Astrocyte (in vitro differentiated cells and primary cell): ENCODE results near the gene FRMD8. TPM values are rescaled to one million over a fixed set of nuclear protein-coding genes. Genes with fewer than 3 reads are reported as not detected.

ENCODE experiments used
- DNase-seq: peaks from one replicate; pipeline ENCODE4 v3.0.0-alpha.2; 2010; ENCODE audit warnings: low read depth
- FAIRE-seq: peaks from 2 replicates; lab custom pipeline; 2011; peaks lifted over from hg19 to GRCh38; lab: Jason Lieb, UNC
- H2AFZ ChIP-seq: 2 replicates; pipeline ENCODE4 v1.6.0; 2012; ENCODE audit warnings: low read depth, low read length, inconsistent platforms
- H3K27ac ChIP-seq: 2 replicates; pipeline ENCODE4 v1.5.1; 2011; ENCODE audit warnings: low read depth, low read length, inconsistent platforms
- H3K27me3 ChIP-seq: 2 replicates; pipeline ENCODE4 v1.6.0; 2011; ENCODE audit warnings: low read length, inconsistent platforms; ENCODE audit not compliant: insufficient read depth
- H3K36me3 ChIP-seq: 2 replicates; pipeline ENCODE4 v1.5.1; 2011; ENCODE audit warnings: low read length, inconsistent platforms; ENCODE audit not compliant: insufficient read depth
- H3K4me1 ChIP-seq: 2 replicates; pipeline ENCODE4 v1.5.1; 2011; ENCODE audit warnings: low read length, inconsistent platforms; ENCODE audit not compliant: insufficient read depth
- H3K4me2 ChIP-seq: 2 replicates; pipeline ENCODE4 v1.6.0; 2012; ENCODE audit warnings: low read length, inconsistent platforms
- H3K4me3 ChIP-seq: 2 replicates; pipeline ENCODE4 v1.5.1; 2011; ENCODE audit warnings: low read depth, mild to moderate bottlenecking, low read length, inconsistent platforms; ENCODE audit not compliant: insufficient read depth
- H3K79me2 ChIP-seq: 2 replicates; pipeline ENCODE4 v1.6.0; 2012; ENCODE audit warnings: mild to moderate bottlenecking, low read length, inconsistent platforms; ENCODE audit not compliant: insufficient read depth
- H3K9ac ChIP-seq: 2 replicates; pipeline ENCODE4 v1.6.0; 2012; ENCODE audit warnings: mild to moderate bottlenecking, low read length, inconsistent platforms
- H3K9me3 ChIP-seq: 2 replicates; pipeline ENCODE4 v1.5.1; 2012; ENCODE audit warnings: low read depth, mild to moderate bottlenecking, low read length, inconsistent platforms; ENCODE audit not compliant: insufficient read depth
- H4K20me1 ChIP-seq: 2 replicates; pipeline ENCODE4 v1.6.0; 2012; ENCODE audit warnings: low read length, inconsistent platforms; ENCODE audit not compliant: insufficient read depth
- H3K27ac Mint-ChIP-seq: one replicate; pipeline ENCODE4 v1.8.0; 2021; ENCODE audit warnings: mild to moderate bottlenecking, mixed read lengths; ENCODE audit not compliant: unreplicated experiment
- H3K27me3 Mint-ChIP-seq: one replicate; pipeline ENCODE4 v1.8.0; 2021; ENCODE audit warnings: low read depth, mixed read lengths; ENCODE audit not compliant: unreplicated experiment
- H3K36me3 Mint-ChIP-seq: one replicate; pipeline ENCODE4 v1.8.0; 2021; ENCODE audit warnings: low read depth, mixed read lengths; ENCODE audit not compliant: unreplicated experiment
- H3K4me1 Mint-ChIP-seq: one replicate; pipeline ENCODE4 v1.8.0; 2021; ENCODE audit warnings: low read depth, mixed read lengths; ENCODE audit not compliant: unreplicated experiment
- H3K4me3 Mint-ChIP-seq: one replicate; pipeline ENCODE4 v1.8.0; 2021; ENCODE audit warnings: mild to moderate bottlenecking, moderate library complexity, mixed read lengths; ENCODE audit not compliant: unreplicated experiment
- H3K9me3 Mint-ChIP-seq: one replicate; pipeline ENCODE4 v1.8.0; 2021; ENCODE audit warnings: mild to moderate bottlenecking, mixed read lengths; ENCODE audit not compliant: unreplicated experiment
- CTCF ChIP-seq: IDR thresholded peaks from 2 replicates; pipeline ENCODE4 v1.5.1; 2011; ENCODE audit warnings: low read depth, mild to moderate bottlenecking, inconsistent platforms, low read length, moderate library complexity; ENCODE audit not compliant: insufficient read depth
- EZH2 ChIP-seq: IDR thresholded peaks from 2 replicates; pipeline ENCODE4 v1.6.1; 2012; ENCODE audit warnings: mild to moderate bottlenecking, low read length, inconsistent platforms; ENCODE audit not compliant: insufficient read depth
- total RNA-seq: library from RNA; stranded (reverse); gene quantifications from 2 replicates; pipeline ENCODE4 v1.2.1, GENCODE V29; 2021

FRMD8 gene
- total RNA-seq, 1 donor from 2014 or later = 61.2 TPM

GRCh38 chr11:65355776-65356393, 30.6 kb upstream of the FRMD8 start:
- Histone ChIP-seq H3K36me3 (peaks cover 18% of the 10 kb centered on the region), H3K4me1 (peaks cover 17% of the 10 kb centered on the region), H3K9ac (peak overlapping the region; percentile 41), H3K4me2 (peak overlapping the region; percentile 89), H3K79me2 (no peaks in the 10 kb centered on the region), H3K27ac (no peak overlapping the region), H4K20me1 (peaks cover 29% of the 10 kb centered on the region), H3K4me3 (peak overlapping the region; percentile 39), H2AFZ (peak overlapping the region; percentile 41), H3K9me3 (no peaks in the 10 kb centered on the region), H3K27me3 (peaks cover 17% of the 10 kb centered on the region)
- Mint-ChIP-seq H3K4me3 (peak overlapping the region; percentile 71), H3K9me3 (no peaks in the 10 kb centered on the region), H3K36me3 (peaks cover 5% of the 10 kb centered on the region), H3K4me1 (peaks cover 8% of the 10 kb centered on the region), H3K27ac (peak overlapping the region; percentile 58), H3K27me3 (peaks cover 26% of the 10 kb centered on the region)
- TF ChIP-seq CTCF = no peak
- TF ChIP-seq EZH2 = peak; percentile 70
- DNase-seq = no peak
- FAIRE-seq = no peak

GRCh38 chr11:65356394-65356972, 30.0 kb upstream of the FRMD8 start:
- Histone ChIP-seq H3K27ac (no peak overlapping the region), H3K4me1 (peaks cover 17% of the 10 kb centered on the region), H2AFZ (no peak overlapping the region), H3K4me2 (no peak overlapping the region), H3K27me3 (peaks cover 17% of the 10 kb centered on the region), H3K9ac (no peak overlapping the region), H3K9me3 (no peaks in the 10 kb centered on the region), H3K4me3 (no peak overlapping the region), H3K79me2 (no peaks in the 10 kb centered on the region), H4K20me1 (peaks cover 26% of the 10 kb centered on the region), H3K36me3 (peaks cover 12% of the 10 kb centered on the region)
- peaks cover 8% of the 10 kb centered on the region for H3K4me1 Mint-ChIP-seq
- DNase-seq = no peak
- no peak for FAIRE-seq
- TF ChIP-seq EZH2 = peak; percentile 5
- TF ChIP-seq CTCF = no peak
- peaks cover 26% of the 10 kb centered on the region for H3K27me3 Mint-ChIP-seq
- H3K27ac Mint-ChIP-seq = peak overlapping the region; percentile 53
- peak overlapping the region; percentile 57 for H3K4me3 Mint-ChIP-seq
- H3K9me3 Mint-ChIP-seq = no peaks in the 10 kb centered on the region
- H3K36me3 Mint-ChIP-seq = peaks cover 5% of the 10 kb centered on the region

- H3K27me3 Mint-ChIP-seq = peaks cover 26% of the 10 kb centered on the region
- H3K27ac ChIP-seq = no peak overlapping the region
- H3K4me2 ChIP-seq = no peak overlapping the region
- no peaks in the 10 kb centered on the region for H3K79me2 ChIP-seq
- H3K27ac Mint-ChIP-seq = no peak overlapping the region
- H3K36me3 ChIP-seq = no peaks in the 10 kb centered on the region
- DNase-seq (no peak), FAIRE-seq (no peak)
- H3K27me3 ChIP-seq = peaks cover 17% of the 10 kb centered on the region
- H3K4me1 Mint-ChIP-seq = peaks cover 8% of the 10 kb centered on the region
- H4K20me1 ChIP-seq = peaks cover 13% of the 10 kb centered on the region
- H3K9me3 ChIP-seq = no peaks in the 10 kb centered on the region
- no peak overlapping the region for H3K4me3 Mint-ChIP-seq
- no peak overlapping the region for H3K9ac ChIP-seq
- H3K4me3 ChIP-seq = no peak overlapping the region
- H3K36me3 Mint-ChIP-seq = no peaks in the 10 kb centered on the region
- no peaks in the 10 kb centered on the region for H3K9me3 Mint-ChIP-seq
- peaks cover 17% of the 10 kb centered on the region for H3K4me1 ChIP-seq
- no peak for TF ChIP-seq EZH2
- no peak for TF ChIP-seq CTCF
- no peak overlapping the region for H2AFZ ChIP-seq
These were observed 28.5 kb upstream of the FRMD8 start for GRCh38 chr11:65357856-65358356.
